NK-92 treated with Interleukin-12 subunit alpha and Interleukin-12 subunit beta, amount 100 ng/mL, for 24 hours (cell line): ENCODE measurements around the gene STIMATE.

Experiments
- DNase-seq: peaks from one replicate; lab custom pipeline; 2025; lab: John Stamatoyannopoulos, UW

STIMATE gene

DNA sequence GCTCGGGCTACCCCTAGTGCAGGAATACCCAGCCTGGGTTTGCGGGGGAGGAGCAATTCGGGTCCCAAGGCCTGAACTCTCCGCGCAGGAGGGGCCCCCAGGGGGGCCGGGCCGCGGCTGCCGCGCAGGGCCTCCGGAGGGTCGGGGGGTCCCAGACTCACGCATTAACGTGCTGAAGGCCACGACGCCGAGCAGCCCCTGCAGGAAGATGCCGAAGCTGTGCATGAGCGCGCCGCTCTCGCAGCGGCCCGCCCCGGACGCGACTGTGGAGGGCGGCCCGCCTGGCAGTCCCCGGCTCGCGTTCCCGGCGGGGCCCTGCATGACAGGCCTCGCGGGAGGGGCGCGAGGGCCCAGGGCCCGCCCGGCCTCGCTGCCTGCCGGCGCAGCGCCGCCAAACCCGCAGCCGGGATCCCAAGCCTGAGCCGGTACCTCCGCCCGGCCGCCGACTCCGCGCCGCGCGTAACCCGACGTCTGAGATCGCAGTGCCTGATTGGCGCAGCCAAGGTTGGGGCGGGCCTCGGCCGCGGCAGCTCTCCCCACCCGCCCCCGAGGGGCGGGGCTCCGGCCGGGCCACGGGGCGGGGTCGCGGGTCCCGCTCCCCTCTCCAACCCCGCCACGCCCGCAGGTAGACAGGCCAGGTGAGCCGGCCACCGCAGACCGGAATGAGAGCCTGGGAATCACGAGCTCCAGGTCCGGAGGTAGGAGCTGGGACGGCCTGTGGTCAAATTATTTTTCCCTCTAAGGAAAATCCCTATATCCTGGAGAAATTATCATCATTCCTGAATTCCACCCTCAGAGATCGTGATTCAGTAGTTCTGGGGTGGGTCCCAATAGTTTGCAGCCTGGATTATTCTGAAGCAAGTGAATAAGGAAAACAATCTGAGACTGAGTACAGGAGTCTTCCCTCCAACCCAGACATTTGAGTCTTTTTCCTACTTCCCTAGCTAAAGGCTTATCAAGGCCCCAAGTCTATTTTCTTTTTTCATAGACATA is at the start of gene STIMATE:
STIMATE (minus strand) TSS at position 419 of the 993 bp plus-strand sequence; CDS start at position 321, 98 bp downstream.
- peak; percentile 72 for DNase-seq

DNA sequence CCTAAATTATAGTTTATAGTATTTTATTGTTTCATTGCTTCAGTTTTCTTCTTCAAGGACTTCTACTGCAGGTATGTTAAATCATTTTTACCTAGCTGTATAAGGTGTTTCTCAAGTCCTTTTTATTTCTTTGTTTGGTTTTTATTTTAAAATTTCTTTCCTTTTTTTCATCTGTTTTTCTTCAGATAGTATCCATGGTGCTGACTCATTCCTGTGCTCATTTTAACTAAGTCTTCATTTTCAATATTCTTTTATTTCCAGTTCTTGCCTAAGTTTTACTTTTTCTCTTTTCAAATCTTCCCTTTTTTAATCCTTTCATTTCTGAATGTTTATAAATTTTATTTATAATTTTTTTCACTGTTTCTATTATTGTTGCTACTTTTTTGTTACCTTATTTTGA is 42.3 kb upstream of the STIMATE start:
- DNase-seq: no peak

DNA sequence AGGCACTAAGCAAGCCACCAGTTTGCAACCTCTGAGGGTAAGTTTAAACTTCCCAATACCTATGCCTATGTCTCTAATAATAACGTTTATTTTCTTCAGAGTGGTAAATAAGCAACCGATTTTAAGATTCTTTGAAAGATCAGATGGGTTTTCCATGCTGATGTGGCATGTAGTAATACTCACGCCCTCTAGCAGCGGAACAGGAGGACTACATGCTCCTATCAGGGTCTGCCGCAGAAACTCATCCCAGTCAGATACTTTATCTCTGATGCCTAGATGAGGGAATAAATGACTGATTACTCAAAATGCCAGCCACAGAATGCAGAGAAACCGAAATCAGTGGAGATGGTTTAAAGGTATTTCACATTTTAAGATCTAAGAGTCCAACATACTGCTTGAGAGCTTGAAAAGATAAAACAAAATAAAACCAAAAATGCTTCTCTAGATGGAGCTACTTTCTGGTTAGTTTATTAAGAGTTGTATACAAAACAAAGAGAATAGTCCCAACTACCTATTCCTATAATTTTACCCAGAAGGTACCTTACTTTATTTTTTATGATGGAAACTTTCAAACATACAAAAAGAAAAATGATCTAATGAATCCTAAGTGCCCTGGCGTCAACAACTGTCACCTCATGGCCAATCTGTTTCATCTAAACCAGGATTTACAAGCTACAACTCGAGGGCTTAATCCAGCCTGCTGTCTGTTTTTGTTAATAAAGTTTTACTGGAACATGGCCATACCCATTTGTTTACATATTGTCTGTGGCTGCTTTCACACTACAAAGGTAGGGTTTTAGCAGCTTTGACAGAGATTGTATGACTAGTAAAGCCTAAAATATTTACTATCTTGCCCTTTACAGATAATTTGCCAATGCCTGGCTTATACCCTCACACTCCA is 37.5 kb upstream of the STIMATE start:
- peak; percentile 10 for DNase-seq

GRCh38 chr3:52931889-52932288 is 34.5 kb upstream of the STIMATE start:
- DNase-seq: no peak

DNA sequence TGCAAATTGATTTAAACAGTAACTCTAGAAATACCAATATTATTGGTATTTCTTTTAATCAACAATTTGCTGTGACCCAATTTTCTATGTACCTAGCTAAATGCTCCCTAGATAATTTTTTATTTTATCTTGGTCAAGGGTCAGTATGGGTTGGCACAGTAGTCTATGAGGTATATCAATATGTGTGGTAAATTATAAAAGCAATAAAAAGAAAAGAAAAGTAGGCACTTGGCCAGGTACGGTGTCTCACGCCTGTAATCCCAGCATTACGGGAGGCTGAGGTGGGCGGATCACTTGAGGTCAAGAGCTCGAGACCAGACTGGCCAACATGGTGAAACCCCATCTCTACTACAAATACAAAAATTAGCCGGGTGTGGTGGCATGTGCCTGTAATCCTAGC is 34.0 kb upstream of the STIMATE start:
- DNase-seq: no peak

- DNase-seq: no peak
These were observed 33.4 kb upstream of the STIMATE start for GRCh38 chr3:52930748-52931147.

DNA sequence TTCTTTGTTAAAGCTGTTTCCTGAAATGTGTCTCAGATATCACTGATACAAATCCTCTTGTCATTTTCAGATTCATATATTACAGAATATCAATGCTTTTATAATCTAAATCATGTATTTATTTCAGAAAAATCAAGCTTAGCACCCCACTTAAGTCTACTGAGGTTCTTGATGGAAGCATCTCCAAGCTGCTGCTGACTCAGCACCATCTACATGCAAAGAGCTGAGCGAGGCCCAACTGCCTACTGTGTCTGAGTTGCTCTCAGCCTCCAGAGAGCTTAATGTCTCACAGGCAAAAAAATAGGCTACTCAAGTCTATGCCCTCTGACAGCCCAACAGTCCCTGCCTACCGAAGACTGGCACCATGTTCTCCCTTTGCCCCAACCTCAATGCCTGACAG is 29.2 kb upstream of the STIMATE start:
- DNase-seq: peak; percentile 9

- DNase-seq: peak; percentile 42
These were observed 28.3 kb upstream of the STIMATE start for GRCh38 chr3:52925405-52926313.

DNA sequence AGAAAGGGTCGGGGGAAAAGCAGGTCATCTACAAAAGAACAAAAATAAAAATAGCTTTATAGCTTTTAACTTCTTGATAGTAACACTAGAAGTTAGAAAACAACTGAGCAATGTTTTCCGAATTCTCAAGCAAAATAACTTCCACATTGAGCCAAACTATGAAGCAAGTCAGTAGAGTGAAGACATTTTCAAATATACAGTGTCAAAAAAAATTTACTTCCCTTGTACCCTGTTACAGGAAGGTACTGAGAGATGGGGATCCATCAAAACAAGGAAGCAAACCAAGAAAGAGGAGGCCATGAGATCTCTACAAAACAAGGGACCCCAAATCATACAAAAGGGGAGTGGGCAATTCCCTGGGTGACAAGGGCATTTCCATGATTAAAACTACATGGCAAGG is 26.6 kb upstream of the STIMATE start:
- no peak for DNase-seq

DNA sequence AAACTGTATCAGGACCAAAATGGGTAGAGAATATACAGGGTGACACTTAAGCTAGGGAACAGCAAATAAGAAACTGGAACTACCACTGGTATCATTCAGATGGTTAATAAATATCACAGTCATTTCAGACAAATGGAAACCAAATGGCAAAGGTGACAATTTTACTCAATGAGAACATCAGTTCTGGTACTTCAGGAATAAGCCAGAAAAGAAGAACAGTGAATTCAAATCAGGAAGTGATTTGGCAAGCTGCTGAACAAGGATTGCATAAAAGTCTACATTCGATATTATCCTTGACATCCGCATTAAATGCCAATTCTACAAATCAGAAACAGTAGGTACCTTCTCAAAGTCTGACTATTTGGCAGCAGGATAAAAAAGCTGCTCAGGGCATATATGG is 23.5 kb upstream of the STIMATE start:
- DNase-seq: no peak

- no peak for DNase-seq
These were observed 19.7 kb upstream of the STIMATE start for GRCh38 chr3:52917044-52917443.

DNA sequence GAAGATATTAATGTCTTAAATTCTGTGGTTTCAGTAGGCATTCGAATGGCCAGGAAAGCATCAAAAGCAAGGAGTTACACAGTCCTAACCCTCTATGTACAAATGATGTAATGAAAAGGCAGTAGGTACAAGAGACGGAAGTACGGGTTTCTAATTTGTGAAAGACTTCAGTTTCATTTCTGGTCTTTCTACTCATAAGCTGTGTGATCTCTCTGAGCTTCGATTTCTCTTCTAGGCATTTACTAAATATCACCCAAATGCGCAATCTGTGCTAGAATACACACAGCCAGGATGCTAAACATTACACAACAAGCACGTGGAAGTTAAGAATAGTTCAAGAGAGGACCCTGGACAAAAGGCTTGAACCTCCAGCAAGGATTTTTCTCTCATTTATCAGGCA is 17.9 kb upstream of the STIMATE start:
- DNase-seq: no peak

DNA sequence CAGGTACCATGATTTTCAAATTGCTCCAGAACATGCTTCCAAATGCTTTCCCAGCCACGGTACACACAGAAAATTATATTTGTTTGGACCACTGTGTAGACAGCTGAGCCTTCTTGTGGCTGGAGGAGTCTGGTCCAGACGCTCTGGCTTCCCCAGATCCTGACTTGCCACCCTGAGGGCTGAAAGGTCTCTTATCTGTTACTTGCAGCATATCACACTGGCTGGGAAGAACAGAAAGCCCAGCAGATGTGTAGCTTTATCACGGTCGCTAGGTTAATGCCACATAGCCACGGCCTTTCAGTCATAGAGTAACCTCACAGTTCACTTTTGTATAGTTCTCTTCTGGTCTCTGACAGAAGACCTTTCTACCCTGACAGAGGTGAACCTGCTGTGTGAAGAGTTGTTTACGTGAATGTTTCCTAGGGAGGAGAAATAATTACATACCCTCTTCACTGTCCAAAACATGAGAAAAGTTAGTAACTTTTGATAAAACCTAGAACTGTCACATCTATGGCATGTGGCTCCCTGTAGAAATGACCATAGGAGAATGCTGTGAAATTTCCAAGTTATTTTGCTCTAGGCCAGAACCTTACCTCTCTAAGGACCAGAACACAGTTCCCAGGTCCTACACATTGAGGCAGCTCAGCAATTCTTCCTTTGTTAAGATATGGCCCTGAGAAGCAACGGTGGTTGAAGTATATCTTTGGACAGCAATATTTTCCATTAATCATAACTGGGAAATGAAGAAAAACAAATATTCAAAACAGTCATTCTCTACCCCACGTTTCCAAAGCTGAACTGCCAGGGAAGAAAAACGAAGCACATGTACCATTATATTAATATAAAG is 15.8 kb upstream of the STIMATE start:
- no peak for DNase-seq

GRCh38 chr3:52910823-52911222 is 13.5 kb upstream of the STIMATE start:
- no peak for DNase-seq

GRCh38 chr3:52907497-52907896 is 10.1 kb upstream of the STIMATE start:
- no peak for DNase-seq

- DNase-seq: no peak
These were observed 7.2 kb upstream of the STIMATE start for GRCh38 chr3:52904552-52904951.

- no peak for DNase-seq
These were observed 6.7 kb upstream of the STIMATE start for GRCh38 chr3:52904000-52904399.

- DNase-seq: no peak
These were observed 735 bp downstream of the STIMATE start for GRCh38 chr3:52896613-52897012.

DNA sequence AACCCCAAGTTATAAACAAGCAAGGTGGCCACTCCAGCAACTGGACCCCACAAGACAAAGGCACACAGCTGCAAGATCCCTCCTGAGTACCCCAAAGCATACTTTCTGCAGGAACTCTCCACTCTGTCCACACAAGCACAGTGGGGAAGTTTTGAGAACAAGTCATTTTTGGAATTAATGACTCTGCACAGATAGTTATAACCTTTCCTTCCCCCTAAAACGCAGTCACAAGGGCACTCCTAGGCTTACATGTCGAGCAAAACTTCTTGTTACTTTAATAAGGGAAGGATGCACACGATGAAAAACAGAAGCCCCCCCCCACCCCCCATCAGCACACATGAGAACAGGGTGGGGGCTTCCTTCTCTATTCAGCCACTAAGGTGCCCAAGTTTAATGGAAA is 1.2 kb downstream of the STIMATE start:
- no peak for DNase-seq

DNA sequence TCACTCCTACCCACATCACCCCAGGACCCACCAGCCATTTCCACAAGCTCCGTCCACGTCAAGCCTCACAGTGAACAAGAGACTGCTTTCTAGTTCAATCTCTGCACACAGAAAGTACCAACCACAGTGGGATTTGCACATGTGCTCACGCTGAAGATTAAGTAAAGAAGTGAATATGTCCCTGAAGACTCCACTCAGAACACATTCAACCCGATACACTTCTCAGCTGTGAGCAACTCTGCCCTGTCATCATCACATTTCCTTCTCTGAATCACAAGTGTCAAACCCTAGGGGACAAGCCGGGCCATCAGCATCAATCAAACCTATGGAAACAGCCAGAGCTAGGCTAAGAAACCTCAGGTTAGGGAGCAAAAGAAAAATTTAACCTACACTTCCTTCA is 1.9 kb downstream of the STIMATE start:
- no peak for DNase-seq

GRCh38 chr3:52894756-52895155 is 2.6 kb downstream of the STIMATE start:
- no peak for DNase-seq
